Myocyte (in vitro differentiated cells): ENCODE data around the gene APOL2. TPM values are rescaled to one million over a fixed set of nuclear protein-coding genes. Genes with fewer than 3 reads are reported as not detected.

Source experiments
- DNase-seq: peaks from one replicate; pipeline ENCODE4 v3.0.0-alpha.2; 2012; ENCODE audit warnings: low read depth
- microRNA-seq: library from miRNA; unstranded; fragments of <30 nt; microRNA quantifications from one replicate; pipeline ENCODE4, GENCODE V29; 2016
- total RNA-seq: library from RNA; depleted of rRNA; stranded (reverse); fragments of >200 nt; gene quantifications from 2 replicates; pipeline ENCODE4 v1.2.3, GENCODE V29; 2014

Gene APOL2
- total RNA-seq, 1 donor from 2014 or later = 33.2 TPM

- DNase-seq = peak; percentile 79
These were observed 59.1 kb downstream of the APOL2 start for GRCh38 chr22:36180038-36180880.

- DNase-seq = no peak
These were observed 62.2 kb downstream of the APOL2 start for GRCh38 chr22:36177160-36177559.

Small RNA genes lying within 50 kb of the gene (microRNA-seq; reads per million reads assigned to microRNA genes)
- not detected for gene MIR6819

Other genes starting within 250 kb of the APOL2 start
- 133 and 179 TPM in 2 replicates for gene RBFOX2, start 210.7 kb downstream of the APOL2 start, total RNA-seq
- gene APOL3, start 78.8 kb downstream of the APOL2 start, total RNA-seq = 1.4 and 1.7 TPM in 2 replicates
- 5.1 and 9.2 TPM in 2 replicates for gene APOL4, start 37.7 kb downstream of the APOL2 start, total RNA-seq
- 0.86 and 1.0 TPM in 2 replicates for gene APOL1, start 13.6 kb upstream of the APOL2 start, total RNA-seq
- gene MYH9, start 148.4 kb upstream of the APOL2 start, total RNA-seq = 242 and 315 TPM in 2 replicates
- gene TXN2, start 242.1 kb upstream of the APOL2 start, total RNA-seq = 38.7 and 44.6 TPM in 2 replicates